NCI-H2029 (cell line): ENCODE measurements around the gene TANC1.
"Not testable (repeated sequence)": the region's sequence is repeated elsewhere in the genome, so short reads cannot be mapped to it uniquely, and the experiment has no call there.

Experiments
- DNase-seq: peaks from one replicate; lab custom pipeline; 2025; lab: John Stamatoyannopoulos, UW

Gene TANC1

GRCh38 chr2:159140070-159140769 is 171.8 kb downstream of the TANC1 start:
- DNase-seq, result no peak

GRCh38 chr2:159140821-159141220 is 172.4 kb downstream of the TANC1 start:
- DNase-seq, result not testable (repeated sequence)

- no peak for DNase-seq
Measured at GRCh38 chr2:159144776-159145614, 176.6 kb downstream of the TANC1 start.

- no peak for DNase-seq
Measured at GRCh38 chr2:159145745-159146354, 177.4 kb downstream of the TANC1 start.

GRCh38 chr2:159146996-159147666 is 178.7 kb downstream of the TANC1 start:
- DNase-seq, result no peak

- no peak for DNase-seq
Measured at GRCh38 chr2:159147690-159148089, 179.2 kb downstream of the TANC1 start.

- DNase-seq, result no peak
Measured at GRCh38 chr2:159148901-159149300, 180.5 kb downstream of the TANC1 start.

GRCh38 chr2:159149747-159150146 is 181.3 kb downstream of the TANC1 start:
- DNase-seq, result no peak

- no peak for DNase-seq
Measured at GRCh38 chr2:159150280-159150746, 181.9 kb downstream of the TANC1 start.

- no peak for DNase-seq
Measured at GRCh38 chr2:159151198-159152127, 183.0 kb downstream of the TANC1 start.

GRCh38 chr2:159152128-159152778 is 183.8 kb downstream of the TANC1 start:
- no peak for DNase-seq

- no peak for DNase-seq
Measured at GRCh38 chr2:159153063-159153462, 184.6 kb downstream of the TANC1 start.

- no peak for DNase-seq
Measured at GRCh38 chr2:159153463-159153862, 185.0 kb downstream of the TANC1 start.

GRCh38 chr2:159153951-159154350 is 185.5 kb downstream of the TANC1 start:
- DNase-seq, result no peak

GRCh38 chr2:159154366-159154765 is 185.9 kb downstream of the TANC1 start:
- DNase-seq, result no peak

GRCh38 chr2:159155320-159155719 is 186.9 kb downstream of the TANC1 start:
- DNase-seq, result no peak

GRCh38 chr2:159155791-159156190 is 187.4 kb downstream of the TANC1 start:
- no peak for DNase-seq

GRCh38 chr2:159156834-159157233 is 188.4 kb downstream of the TANC1 start:
- DNase-seq, result no peak

- no peak for DNase-seq
Measured at GRCh38 chr2:159157361-159158209, 189.1 kb downstream of the TANC1 start.

- DNase-seq, result no peak
Measured at GRCh38 chr2:159160412-159160811, 192.0 kb downstream of the TANC1 start.
